Peyer's patch (tissue), 4 donors: ENCODE data around the gene OS9. TPM values are rescaled to one million over a fixed set of nuclear protein-coding genes. Genes with fewer than 3 reads are reported as not detected.

Experiments
- DNase-seq, 3 donors: peaks; one replicate each; pipeline ENCODE4 v3.0.0-alpha.2; 2017 to 2019
- H3K27ac ChIP-seq, 4 donors: fragments of 200-600 bp; sonication (generic); one replicate each; pipeline ENCODE4 v1.5.1; 2016 to 2019
- H3K27me3 ChIP-seq, 2 donors: fragments of 200-600 bp; sonication (generic); one replicate each; pipeline ENCODE4 v1.5.1; 2019
- H3K36me3 ChIP-seq, 3 donors: fragments of 200-600 bp; sonication (generic); one replicate each; pipeline ENCODE4 v1.5.1; 2016 to 2019
- H3K4me1 ChIP-seq, 4 donors: fragments of 200-600 bp; sonication (generic); one replicate each; pipeline ENCODE4 v1.5.1; 2016 to 2019
- H3K4me3 ChIP-seq, 4 donors: fragments of 200-600 bp; sonication (generic); 1 replicate in 3 of 4; 2 replicates in 1 of 4; pipeline ENCODE4 v1.5.1; 2016 to 2019; ENCODE audit warnings: mild to moderate bottlenecking in 1 of 4
- H3K9me3 ChIP-seq, 4 donors: fragments of 200-600 bp; sonication (generic); one replicate each; pipeline ENCODE4 v1.5.1; 2016 to 2019; ENCODE audit warnings: mild to moderate bottlenecking in 1 of 4
- POLR2A ChIP-seq, 2 donors: fragments of 450-650 bp; IDR thresholded peaks; one replicate each; pipeline ENCODE4 v1.5.1; 2017; ENCODE audit warnings: antibody characterized with exemption in 2 of 2, mild to moderate bottlenecking in 2 of 2, moderate library complexity in 2 of 2
- total RNA-seq, 4 donors: library from RNA; depleted of rRNA; stranded (reverse); fragments of >200 nt; gene quantifications; one replicate each; pipeline ENCODE4 v1.1.0, GENCODE V29; 2016
- TF ChIP-seq, protein P1 (sequence below), 6 experiments: fragments of 450-650 bp in 4 of 6; fragments of 200-600 bp in 2 of 6; sonication (generic) in 1 of 6; IDR thresholded peaks; one replicate each; pipeline ENCODE4 v1.5.1; 2017 to 2019; ENCODE audit warnings: antibody characterized with exemption in 6 of 6, mild to moderate bottlenecking in 3 of 6, moderate library complexity in 1 of 6

Gene OS9
- total RNA-seq, 4 donors from 2014 or later: 275 to 353 (median 292) TPM

DNA sequence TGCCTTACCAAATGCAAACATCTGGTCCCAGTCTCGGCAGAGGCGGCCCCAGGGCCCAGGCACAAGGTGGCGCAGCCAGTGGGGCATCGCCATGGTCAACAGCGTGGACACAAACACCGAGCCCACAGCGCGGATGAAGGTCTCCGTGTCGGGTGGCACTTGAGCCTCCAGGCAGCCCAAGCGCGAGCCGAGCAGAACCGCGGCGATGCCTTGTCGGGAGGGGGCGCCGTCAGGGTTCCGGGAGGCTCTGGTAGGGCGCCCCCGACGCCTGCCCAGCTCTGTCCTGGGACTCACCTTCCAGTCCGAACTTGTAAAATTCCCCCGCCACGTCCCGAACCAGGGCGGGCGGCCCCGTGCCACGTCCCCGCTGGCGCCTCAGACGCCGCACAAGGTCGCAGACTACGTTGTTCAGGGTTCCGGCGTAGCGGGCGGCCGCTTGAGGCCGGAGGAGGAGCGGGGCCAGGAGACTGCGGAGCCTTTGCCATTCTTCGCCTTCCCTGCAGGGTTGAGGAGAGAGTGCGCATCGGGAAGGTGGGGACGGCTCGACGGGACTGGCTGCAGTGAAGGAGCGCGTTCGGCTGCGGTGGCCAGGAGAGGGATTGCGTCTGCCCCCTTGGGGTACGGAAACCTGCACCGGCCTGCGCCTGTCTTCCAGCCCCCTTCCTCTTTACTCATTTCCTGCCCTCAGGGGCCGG, 71.2 kb downstream of the OS9 start:
- TF ChIP-seq, protein P1, sequence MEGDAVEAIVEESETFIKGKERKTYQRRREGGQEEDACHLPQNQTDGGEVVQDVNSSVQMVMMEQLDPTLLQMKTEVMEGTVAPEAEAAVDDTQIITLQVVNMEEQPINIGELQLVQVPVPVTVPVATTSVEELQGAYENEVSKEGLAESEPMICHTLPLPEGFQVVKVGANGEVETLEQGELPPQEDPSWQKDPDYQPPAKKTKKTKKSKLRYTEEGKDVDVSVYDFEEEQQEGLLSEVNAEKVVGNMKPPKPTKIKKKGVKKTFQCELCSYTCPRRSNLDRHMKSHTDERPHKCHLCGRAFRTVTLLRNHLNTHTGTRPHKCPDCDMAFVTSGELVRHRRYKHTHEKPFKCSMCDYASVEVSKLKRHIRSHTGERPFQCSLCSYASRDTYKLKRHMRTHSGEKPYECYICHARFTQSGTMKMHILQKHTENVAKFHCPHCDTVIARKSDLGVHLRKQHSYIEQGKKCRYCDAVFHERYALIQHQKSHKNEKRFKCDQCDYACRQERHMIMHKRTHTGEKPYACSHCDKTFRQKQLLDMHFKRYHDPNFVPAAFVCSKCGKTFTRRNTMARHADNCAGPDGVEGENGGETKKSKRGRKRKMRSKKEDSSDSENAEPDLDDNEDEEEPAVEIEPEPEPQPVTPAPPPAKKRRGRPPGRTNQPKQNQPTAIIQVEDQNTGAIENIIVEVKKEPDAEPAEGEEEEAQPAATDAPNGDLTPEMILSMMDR (IDR thresholded peaks at IDR 0.05): peak in 5 of 6 experiments; percentile 1 to 24 (median 16)
- TF ChIP-seq POLR2A (IDR thresholded peaks at IDR 0.05): no peak
- H3K4me3 ChIP-seq: peak overlapping the region; percentile 41 to 59 (median 52)
- H3K27ac ChIP-seq: peak overlapping the region in 1 of 4 donors; percentile 19
- peaks cover 0 to 13% of the 10 kb centered on the region in 2 donors for H3K27me3 ChIP-seq
- no peaks in the 10 kb centered on the region for H3K9me3 ChIP-seq
- H3K4me1 ChIP-seq: peaks cover 0 to 28% (median 22%) of the 10 kb centered on the region in 4 donors
- peak; percentile 41 to 78 (median 70) for DNase-seq
- H3K36me3 ChIP-seq: no peaks in the 10 kb centered on the region

DNA sequence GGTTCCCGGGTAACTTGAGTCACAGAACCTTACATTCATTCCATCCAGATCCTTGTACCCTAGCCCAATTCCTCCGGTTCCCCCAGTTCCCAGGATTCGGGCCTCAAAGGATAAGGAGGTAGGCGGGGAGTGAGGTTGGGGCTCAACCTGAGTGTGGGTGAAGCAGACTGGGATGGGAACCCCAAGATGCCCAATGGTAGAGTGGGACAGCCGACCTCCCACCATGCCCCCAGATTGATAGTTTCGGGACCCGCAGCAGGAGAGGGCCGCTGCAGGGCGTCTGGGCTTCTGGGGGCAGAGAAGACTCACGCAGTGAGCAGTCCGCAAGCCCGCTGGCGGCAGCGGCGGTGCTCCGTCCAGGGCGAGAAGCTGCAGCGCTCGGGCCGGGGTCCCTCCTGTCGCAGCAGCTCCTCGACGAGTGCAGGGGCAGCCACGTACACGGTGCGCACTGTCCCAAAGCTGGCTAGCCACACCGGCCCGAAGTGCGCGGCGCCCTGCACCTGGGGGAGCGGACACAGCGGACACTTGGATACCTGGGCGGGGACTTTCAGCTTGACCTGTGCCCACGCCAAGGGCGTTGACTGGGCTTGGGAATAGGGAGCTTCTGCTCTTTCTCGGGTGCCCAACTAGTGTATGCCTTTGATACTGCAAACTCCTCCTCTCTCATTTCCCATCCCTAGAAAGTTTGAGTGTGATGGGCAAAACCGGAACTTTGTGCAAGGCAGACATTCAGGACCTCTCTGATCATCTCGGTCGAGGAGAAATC, 71.9 kb downstream of the OS9 start:
- H3K4me3 ChIP-seq: peak overlapping the region; percentile 41 to 59 (median 52)
- TF ChIP-seq, protein P1 (IDR thresholded peaks at IDR 0.05): no peak
- TF ChIP-seq POLR2A (IDR thresholded peaks at IDR 0.05): no peak

GRCh38 chr12:57766464-57767304, 72.8 kb downstream of the OS9 start, which contains the start of gene CYP27B1:
Gene CYP27B1, minus strand, starts transcription at chr12:57767078. Its CDS starts 37 bp downstream, at chr12:57767041.
- H3K9me3 ChIP-seq: no peaks in the 10 kb centered on the region
- peaks cover 0 to 37% (median 25%) of the 10 kb centered on the region in 4 donors for H3K4me1 ChIP-seq
- no peak within 1 kb of the TSS for H3K27ac ChIP-seq
- H3K36me3 ChIP-seq: no peaks in the 10 kb centered on the region
- TF ChIP-seq POLR2A (IDR thresholded peaks at IDR 0.05): no peak
- TF ChIP-seq, protein P1 (IDR thresholded peaks at IDR 0.05): no peak
- H3K27me3 ChIP-seq: peaks cover 0 to 13% of the 10 kb centered on the region in 2 donors
- H3K4me3 ChIP-seq: peak within 1 kb of the TSS; percentile 41 to 59 (median 52)
- peak in 1 of 3 donors; percentile 44 for DNase-seq

More for the DNA sequence above, 71.9 kb downstream of the OS9 start:
- H3K27ac ChIP-seq: no peak overlapping the region
- no peaks in the 10 kb centered on the region for H3K9me3 ChIP-seq
- peaks cover 0 to 13% of the 10 kb centered on the region in 2 donors for H3K27me3 ChIP-seq
- H3K36me3 ChIP-seq: no peaks in the 10 kb centered on the region
- DNase-seq: peak in 1 of 3 donors; percentile 58
- peaks cover 0 to 30% (median 22%) of the 10 kb centered on the region in 4 donors for H3K4me1 ChIP-seq

- H3K27me3 ChIP-seq: peaks cover 0 to 13% of the 10 kb centered on the region in 2 donors
- H3K27ac ChIP-seq: no peak overlapping the region
Observed at GRCh38 chr12:57767305-57767698, 73.4 kb downstream of the OS9 start.

More at GRCh38 chr12:57767305-57767698, 73.4 kb downstream of the OS9 start:
- Histone ChIP-seq H3K4me1 (peaks cover 0 to 37% (median 25%) of the 10 kb centered on the region in 4 donors), H3K9me3 (no peaks in the 10 kb centered on the region), H3K4me3 (no peak overlapping the region), H3K36me3 (no peaks in the 10 kb centered on the region)
- DNase-seq: no peak
- no peak for TF ChIP-seq POLR2A (IDR thresholded peaks at IDR 0.05)
- TF ChIP-seq, protein P1 (IDR thresholded peaks at IDR 0.05): no peak
